Measurements from ENCODE around the gene FGF14. TPM values are rescaled to one million over a fixed set of nuclear protein-coding genes. Genes with fewer than 3 reads are reported as not detected.

The FGF14 gene
- total and polyA plus RNA-seq, 7 experiments from 2014 or later = not detected

GRCh38 chr13:101946401-101946800, 455.4 kb downstream of the FGF14 start:
- Histone ChIP-seq H3K27me3 (ENCODE audit: control insufficient read depth in 2 of 2, insufficient read depth in 2 of 2, low read length in 2 of 2) (no peaks in the 10 kb centered on the region), H3K4me1 (ENCODE audit: control insufficient read depth in 2 of 2, insufficient read depth in 2 of 2, low read length in 2 of 2) (no peaks in the 10 kb centered on the region), H3K27ac (ENCODE audit: low read depth, low read length) (no peak overlapping the region), H3K9me3 (ENCODE audit: control insufficient read depth in 2 of 3, low read length in 3 of 3) (no peaks in the 10 kb centered on the region), H3K4me3 (ENCODE audit: low read length) (no peak overlapping the region), H3K36me3 (ENCODE audit: control insufficient read depth in 2 of 3, insufficient read depth in 3 of 3, low read length in 3 of 3) (no peaks in the 10 kb centered on the region)
- no peak for ATAC-seq
- Mint-ChIP-seq H3K36me3 (no peaks in the 10 kb centered on the region), H3K4me1 (peaks cover 0 to 4% (median 0%) of the 10 kb centered on the region in 7 donors), H3K27ac (no peak overlapping the region), H3K4me3 (no peak overlapping the region), H3K27me3 (peaks cover 0 to 16% (median 12%) of the 10 kb centered on the region in 5 donors), H3K9me3 (peaks cover 0 to 12% (median 0%) of the 10 kb centered on the region in 11 donors)
- ChIA-PET POLR2A (no interaction called here), CTCF (no interaction called here)
- intact Hi-C loops (cut with micrococcal nuclease) = loop anchor here in 1 of 2 donors (10.0 kb wide), 1 partner anchor 608 kb away; no protein-coding TSS in a partner anchor
- no peak for DNase-seq

DNA sequence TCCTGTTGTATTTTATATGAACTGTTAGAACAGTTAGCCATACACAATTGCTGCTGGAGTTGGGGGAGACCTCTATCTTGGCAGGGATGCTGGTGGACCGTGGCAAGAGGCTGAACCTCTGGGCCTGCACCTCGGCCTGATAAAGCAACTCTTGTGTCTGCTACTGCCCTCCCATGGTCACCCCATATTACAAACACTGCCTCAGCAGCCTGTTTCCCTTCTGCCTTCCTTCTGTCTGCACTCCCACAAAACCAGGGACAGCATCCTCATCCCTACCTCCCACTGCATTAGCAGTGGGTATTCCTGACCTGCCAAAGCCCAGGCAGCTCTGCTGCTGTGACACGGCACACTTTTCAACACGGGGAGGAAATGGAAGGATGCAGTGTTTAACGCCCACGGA, 456.4 kb downstream of the FGF14 start:
- ATAC-seq (no peak), DNase-seq (no peak)
- intact Hi-C loops (cut with micrococcal nuclease) = loop anchor here in 1 of 2 donors (10.0 kb wide), 1 partner anchor 609 kb away; no protein-coding TSS in a partner anchor
- ChIA-PET CTCF (no interaction called here), POLR2A (no interaction called here)
- Histone ChIP-seq H3K4me3 (ENCODE audit: low read length) (no peak overlapping the region), H3K27ac (ENCODE audit: low read depth, low read length) (no peak overlapping the region), H3K9me3 (ENCODE audit: control insufficient read depth in 2 of 3, low read length in 3 of 3) (no peaks in the 10 kb centered on the region), H3K4me1 (ENCODE audit: control insufficient read depth in 2 of 2, insufficient read depth in 2 of 2, low read length in 2 of 2) (no peaks in the 10 kb centered on the region), H3K27me3 (ENCODE audit: control insufficient read depth in 2 of 2, insufficient read depth in 2 of 2, low read length in 2 of 2) (no peaks in the 10 kb centered on the region), H3K36me3 (ENCODE audit: control insufficient read depth in 2 of 3, insufficient read depth in 3 of 3, low read length in 3 of 3) (no peaks in the 10 kb centered on the region)
- peaks cover 0 to 12% (median 0%) of the 10 kb centered on the region in 11 donors for H3K9me3 Mint-ChIP-seq
- peaks cover 0 to 17% (median 12%) of the 10 kb centered on the region in 5 donors for H3K27me3 Mint-ChIP-seq
- H3K4me1 Mint-ChIP-seq = peaks cover 0 to 4% (median 0%) of the 10 kb centered on the region in 7 donors
- no peaks in the 10 kb centered on the region for H3K36me3 Mint-ChIP-seq
- H3K4me3 Mint-ChIP-seq = no peak overlapping the region
- H3K27ac Mint-ChIP-seq = no peak overlapping the region

DNA sequence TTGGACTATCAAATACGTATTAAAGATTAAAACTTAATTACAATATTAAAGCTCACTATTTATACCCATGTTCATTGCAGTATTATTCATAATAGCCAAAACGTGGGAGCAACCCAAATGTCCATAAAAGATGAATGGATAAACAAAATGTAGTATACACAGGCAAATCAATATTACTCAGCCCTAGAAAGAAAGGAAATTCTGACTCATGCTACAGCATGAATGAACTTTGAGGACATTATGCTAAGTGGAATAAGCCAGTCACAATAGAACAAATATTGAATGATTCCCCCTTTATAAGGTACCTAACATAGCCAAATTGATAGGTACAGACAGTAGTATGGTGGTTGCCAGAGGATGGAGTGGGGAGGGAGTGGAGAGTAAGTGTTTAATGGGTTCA, 457.3 kb downstream of the FGF14 start:
- Mint-ChIP-seq H3K4me3 (no peak overlapping the region), H3K27ac (no peak overlapping the region), H3K27me3 (peaks cover 1 to 23% (median 12%) of the 10 kb centered on the region in 5 donors), H3K4me1 (no peaks in the 10 kb centered on the region), H3K36me3 (no peaks in the 10 kb centered on the region), H3K9me3 (peaks cover 0 to 12% (median 0%) of the 10 kb centered on the region in 11 donors)
- POLR2A ChIA-PET = no interaction called here
- H3K9me3 ChIP-seq (ENCODE audit: control insufficient read depth in 2 of 3, low read length in 3 of 3) = no peaks in the 10 kb centered on the region
- no peak for ATAC-seq
- H3K4me3 ChIP-seq (ENCODE audit: low read length) = no peak overlapping the region
- H3K4me1 ChIP-seq (ENCODE audit: control insufficient read depth in 2 of 2, insufficient read depth in 2 of 2, low read length in 2 of 2) = no peaks in the 10 kb centered on the region
- no peaks in the 10 kb centered on the region for H3K27me3 ChIP-seq (ENCODE audit: control insufficient read depth in 2 of 2, insufficient read depth in 2 of 2, low read length in 2 of 2)
- DNase-seq = no peak
- intact Hi-C loops (cut with micrococcal nuclease) = loop anchor here (5.0 to 10.0 kb wide), 2 partner anchors 610 to 613 kb away; no protein-coding TSS in a partner anchor
- H3K27ac ChIP-seq (ENCODE audit: low read depth, low read length) = no peak overlapping the region
- no peaks in the 10 kb centered on the region for H3K36me3 ChIP-seq (ENCODE audit: control insufficient read depth in 2 of 3, insufficient read depth in 3 of 3, low read length in 3 of 3)
- CTCF ChIA-PET = no interaction called here

DNA sequence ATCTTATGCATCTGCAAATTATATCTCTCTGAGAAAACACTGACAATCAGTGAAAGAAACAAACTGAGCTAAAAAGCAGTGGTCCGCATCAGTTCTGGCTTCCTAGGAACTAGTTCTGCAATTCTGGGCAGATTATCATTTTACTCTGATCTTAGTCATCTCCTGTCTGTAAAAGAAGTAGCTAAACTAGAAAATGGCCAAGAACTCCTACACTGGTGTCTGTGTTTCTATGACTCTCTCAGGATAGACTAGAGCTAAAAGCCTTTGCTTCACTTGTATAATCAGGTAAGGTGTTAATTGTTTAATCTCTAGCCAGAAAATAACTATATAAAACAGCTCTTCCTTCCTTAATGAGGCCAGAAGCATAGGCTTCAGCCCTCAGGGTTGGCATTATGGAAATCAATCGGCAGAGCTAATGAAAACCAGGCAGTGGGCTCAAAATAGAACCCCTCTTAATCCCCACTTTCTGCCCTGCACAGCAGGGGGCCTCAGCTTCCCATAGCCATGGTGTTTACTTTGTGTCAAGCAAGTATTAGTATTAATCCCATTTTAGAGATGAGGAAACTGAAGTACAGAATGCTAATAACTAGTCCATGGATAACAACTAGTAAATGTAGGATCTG, 459.2 kb downstream of the FGF14 start:
- DNase-seq (no peak), ATAC-seq (no peak)
- Histone ChIP-seq H3K36me3 (ENCODE audit: control insufficient read depth in 2 of 3, insufficient read depth in 3 of 3, low read length in 3 of 3) (no peaks in the 10 kb centered on the region), H3K27me3 (ENCODE audit: control insufficient read depth in 2 of 2, insufficient read depth in 2 of 2, low read length in 2 of 2) (no peaks in the 10 kb centered on the region), H3K4me1 (ENCODE audit: control insufficient read depth in 2 of 2, insufficient read depth in 2 of 2, low read length in 2 of 2) (no peaks in the 10 kb centered on the region), H3K4me3 (ENCODE audit: low read length) (no peak overlapping the region), H3K9me3 (ENCODE audit: control insufficient read depth in 2 of 3, low read length in 3 of 3) (no peaks in the 10 kb centered on the region), H3K27ac (ENCODE audit: low read depth, low read length) (no peak overlapping the region)
- intact Hi-C loops (cut with micrococcal nuclease) = loop anchor here (5.0 to 10.0 kb wide), 2 partner anchors 612 to 615 kb away; no protein-coding TSS in a partner anchor
- H3K27me3 Mint-ChIP-seq = peaks cover 2 to 32% (median 16%) of the 10 kb centered on the region in 5 donors
- H3K9me3 Mint-ChIP-seq = peaks cover 0 to 7% (median 0%) of the 10 kb centered on the region in 11 donors
- H3K36me3 Mint-ChIP-seq = no peaks in the 10 kb centered on the region
- H3K4me3 Mint-ChIP-seq = no peak overlapping the region
- CTCF ChIA-PET = interaction anchor here (0.5 kb wide), 1 partner anchor 52 kb away, joined by 5 read pairs; no protein-coding TSS in a partner anchor
- H3K27ac Mint-ChIP-seq = no peak overlapping the region
- POLR2A ChIA-PET = no interaction called here
- no peaks in the 10 kb centered on the region for H3K4me1 Mint-ChIP-seq

- no peaks in the 10 kb centered on the region for H3K4me1 Mint-ChIP-seq
- peaks cover 2 to 36% (median 19%) of the 10 kb centered on the region in 5 donors for H3K27me3 Mint-ChIP-seq
- no peaks in the 10 kb centered on the region for H3K36me3 Mint-ChIP-seq
- ChIA-PET POLR2A (no interaction called here), CTCF (no interaction called here)
- ATAC-seq = no peak
- no peak for DNase-seq
- H3K9me3 Mint-ChIP-seq = peaks cover 0 to 5% (median 0%) of the 10 kb centered on the region in 11 donors
- H3K27ac ChIP-seq (ENCODE audit: low read depth, low read length) = no peak overlapping the region
- no peaks in the 10 kb centered on the region for H3K9me3 ChIP-seq (ENCODE audit: control insufficient read depth in 2 of 3, low read length in 3 of 3)
- no peaks in the 10 kb centered on the region for H3K27me3 ChIP-seq (ENCODE audit: control insufficient read depth in 2 of 2, insufficient read depth in 2 of 2, low read length in 2 of 2)
- H3K4me3 ChIP-seq (ENCODE audit: low read length) = no peak overlapping the region
- no peaks in the 10 kb centered on the region for H3K4me1 ChIP-seq (ENCODE audit: control insufficient read depth in 2 of 2, insufficient read depth in 2 of 2, low read length in 2 of 2)
- H3K4me3 Mint-ChIP-seq = no peak overlapping the region
- H3K36me3 ChIP-seq (ENCODE audit: control insufficient read depth in 2 of 3, insufficient read depth in 3 of 3, low read length in 3 of 3) = no peaks in the 10 kb centered on the region
- intact Hi-C loops (cut with micrococcal nuclease) = loop anchor here (5.0 to 10.0 kb wide), 2 partner anchors 613 to 615 kb away; no protein-coding TSS in a partner anchor
- H3K27ac Mint-ChIP-seq = no peak overlapping the region
These were observed 459.8 kb downstream of the FGF14 start for GRCh38 chr13:101942038-101942437.

- peaks cover 2 to 42% (median 23%) of the 10 kb centered on the region in 5 donors for H3K27me3 Mint-ChIP-seq
- CTCF ChIA-PET = no interaction called here
- Histone ChIP-seq H3K27me3 (ENCODE audit: control insufficient read depth in 2 of 2, insufficient read depth in 2 of 2, low read length in 2 of 2) (no peaks in the 10 kb centered on the region), H3K9me3 (ENCODE audit: control insufficient read depth in 2 of 3, low read length in 3 of 3) (no peaks in the 10 kb centered on the region), H3K4me1 (ENCODE audit: control insufficient read depth in 2 of 2, insufficient read depth in 2 of 2, low read length in 2 of 2) (no peaks in the 10 kb centered on the region), H3K27ac (ENCODE audit: low read depth, low read length) (no peak overlapping the region), H3K36me3 (ENCODE audit: control insufficient read depth in 2 of 3, insufficient read depth in 3 of 3, low read length in 3 of 3) (no peaks in the 10 kb centered on the region), H3K4me3 (ENCODE audit: low read length) (no peak overlapping the region)
- ATAC-seq (no peak), DNase-seq (no peak)
- no peaks in the 10 kb centered on the region for H3K36me3 Mint-ChIP-seq
- H3K4me1 Mint-ChIP-seq = no peaks in the 10 kb centered on the region
- POLR2A ChIA-PET = no interaction called here
- no peak overlapping the region for H3K27ac Mint-ChIP-seq
- H3K4me3 Mint-ChIP-seq = no peak overlapping the region
- intact Hi-C loops (cut with micrococcal nuclease) = loop anchor here (2.0 to 10.0 kb wide), 3 partner anchors 614 to 796 kb away; no protein-coding TSS in a partner anchor
- H3K9me3 Mint-ChIP-seq = peaks cover 0 to 5% (median 0%) of the 10 kb centered on the region in 11 donors
These were observed 460.6 kb downstream of the FGF14 start for GRCh38 chr13:101941095-101941783.
